Fibroblast of lung (primary cell): ENCODE data around the gene DPP7. TPM values are rescaled to one million over a fixed set of nuclear protein-coding genes. Genes with fewer than 3 reads are reported as not detected.

Experiments
- DNase-seq, 2 donors: peaks; one replicate each; pipeline versions ENCODE4 v3.0.0 to v3.0.0-alpha.2; 2010; ENCODE audit warnings: low read depth in 2 of 2
- H2AFZ ChIP-seq: 2 replicates; pipeline ENCODE4 v1.5.1; 2012; ENCODE audit warnings: low read length, control low read depth, inconsistent platforms
- H3K27ac ChIP-seq: 2 replicates; pipeline ENCODE4 v1.5.1; 2011; ENCODE audit warnings: low read length, control low read depth; ENCODE audit not compliant: insufficient read depth
- H3K27me3 ChIP-seq: 2 replicates; pipeline ENCODE4 v1.5.1; 2011; ENCODE audit warnings: mild to moderate bottlenecking, low read length; ENCODE audit not compliant: control insufficient read depth, insufficient read depth
- H3K36me3 ChIP-seq: 2 replicates; pipeline ENCODE4 v1.5.1; 2011; ENCODE audit warnings: low read length; ENCODE audit not compliant: control insufficient read depth, insufficient read depth
- H3K4me1 ChIP-seq: 2 replicates; pipeline ENCODE4 v1.5.1; 2011; ENCODE audit warnings: low read length; ENCODE audit not compliant: control insufficient read depth, insufficient read depth; ENCODE audit errors: extremely low read depth
- H3K4me2 ChIP-seq: 2 replicates; pipeline ENCODE4 v1.5.1; 2011; ENCODE audit warnings: low read length, control low read depth; ENCODE audit not compliant: insufficient read depth; ENCODE audit errors: extremely low read depth
- H3K4me3 ChIP-seq, 4 experiments: fragments of 200-600 bp in 1 of 4; sonication (generic) in 1 of 4; replicated peaks in 1 of 4; 2 replicates each; pipeline ENCODE4 v1.5.1; 2011 to 2016; ENCODE audit warnings: low read length in 4 of 4, low read depth in 3 of 4, mild to moderate bottlenecking in 3 of 4, control low read depth in 2 of 4, inconsistent platforms in 1 of 4, mixed read lengths in 1 of 4; ENCODE audit not compliant: insufficient read depth in 1 of 4; ENCODE audit errors: control extremely low read depth in 1 of 4
- H3K79me2 ChIP-seq: 2 replicates; pipeline ENCODE4 v1.5.1; 2012; ENCODE audit warnings: mild to moderate bottlenecking, low read length, inconsistent platforms; ENCODE audit not compliant: control insufficient read depth, insufficient read depth
- H3K9ac ChIP-seq: 2 replicates; pipeline ENCODE4 v1.5.1; 2011; ENCODE audit warnings: mild to moderate bottlenecking, low read length, control low read depth; ENCODE audit not compliant: insufficient read depth
- H3K9me3 ChIP-seq: 2 replicates; pipeline ENCODE4 v1.5.1; 2012; ENCODE audit warnings: low read depth, low read length; ENCODE audit not compliant: control insufficient read depth, insufficient read depth
- H4K20me1 ChIP-seq: 2 replicates; pipeline ENCODE4 v1.5.1; 2011; ENCODE audit warnings: low read length; ENCODE audit not compliant: control insufficient read depth, insufficient read depth; ENCODE audit errors: extremely low read depth
- EZH2 ChIP-seq: IDR thresholded peaks from 2 replicates; pipeline ENCODE4 v1.5.1; 2012; ENCODE audit warnings: low read length, control low read depth, mild to moderate bottlenecking; ENCODE audit errors: missing control alignments
- polyA plus RNA-seq, 2 donors: library from polyadenylated mRNA; depleted of rRNA in 1 of 2; stranded (reverse) in 1 of 2; unstranded in 1 of 2; fragments of >200 nt; gene quantifications; 2 replicates each; pipeline ENCODE4 v1.2.1, GENCODE V29; 2011 to 2012; ENCODE audit warnings: missing spikeins in 1 of 2
- total RNA-seq: library from RNA; depleted of rRNA; stranded (reverse); fragments of >200 nt; gene quantifications from 2 replicates; pipeline ENCODE4 v1.2.1, GENCODE V29; 2014
- TF ChIP-seq, protein P1 (sequence below), 2 donors: IDR thresholded peaks in 1 of 2; conservative IDR thresholded peaks in 1 of 2; 1 replicate in 1 of 2; 2 replicates in 1 of 2; pipeline ENCODE4 v1.5.1; 2011 to 2012; ENCODE audit warnings: low read length in 2 of 2, control low read depth in 1 of 2, inconsistent platforms in 1 of 2, low read depth in 1 of 2, mild to moderate bottlenecking in 1 of 2

The DPP7 gene
- total and polyA plus RNA-seq, 2 donors (not counting 1 experiment from before 2014, with no cell fraction given), result 28.6 to 126 TPM

DNA sequence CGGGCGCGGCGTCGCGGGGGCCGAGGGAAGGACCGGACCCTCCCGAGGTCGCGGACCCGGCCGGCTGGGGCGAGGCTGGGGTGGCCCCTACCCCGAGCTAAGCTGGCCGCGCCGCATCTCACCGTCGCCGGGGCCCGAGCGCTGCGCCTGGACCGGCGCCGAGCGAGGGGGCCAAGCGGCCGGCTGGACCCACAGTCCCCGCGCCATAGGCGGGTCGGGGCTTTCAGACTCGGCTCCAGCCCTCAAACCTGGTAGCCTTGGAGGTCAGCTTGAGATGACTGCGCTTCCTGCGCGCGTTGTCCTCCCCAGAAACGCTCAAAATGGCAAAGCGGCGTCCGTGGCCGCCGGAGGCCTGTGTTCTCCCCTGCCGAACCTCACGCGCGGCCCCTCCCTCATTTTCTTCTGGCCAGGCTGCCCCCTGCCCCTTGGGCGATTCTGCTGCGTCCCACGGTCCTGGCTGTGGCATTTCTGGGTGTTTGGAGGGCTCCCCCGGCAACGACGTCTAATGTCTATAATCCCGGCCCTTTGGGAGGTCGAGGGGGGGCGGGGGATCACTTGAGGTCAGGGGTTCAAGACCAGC lies 15.7 kb upstream of the DPP7 start:
- Histone ChIP-seq H3K79me2 (peaks cover 17% of the 10 kb centered on the region), H3K27me3 (no peaks in the 10 kb centered on the region), H3K9ac (peak overlapping the region; percentile 64), H3K36me3 (no peaks in the 10 kb centered on the region), H3K4me2 (peak overlapping the region; percentile 96), H3K4me3 (peak overlapping the region; percentile 71 to 88 (median 82)), H3K27ac (peak overlapping the region; percentile 74), H4K20me1 (no peaks in the 10 kb centered on the region), H3K4me1 (peaks cover 3% of the 10 kb centered on the region), H3K9me3 (no peaks in the 10 kb centered on the region), H2AFZ (peak overlapping the region; percentile 81)
- DNase-seq, result no peak
- TF ChIP-seq EZH2, result no peak
- TF ChIP-seq, protein P1, sequence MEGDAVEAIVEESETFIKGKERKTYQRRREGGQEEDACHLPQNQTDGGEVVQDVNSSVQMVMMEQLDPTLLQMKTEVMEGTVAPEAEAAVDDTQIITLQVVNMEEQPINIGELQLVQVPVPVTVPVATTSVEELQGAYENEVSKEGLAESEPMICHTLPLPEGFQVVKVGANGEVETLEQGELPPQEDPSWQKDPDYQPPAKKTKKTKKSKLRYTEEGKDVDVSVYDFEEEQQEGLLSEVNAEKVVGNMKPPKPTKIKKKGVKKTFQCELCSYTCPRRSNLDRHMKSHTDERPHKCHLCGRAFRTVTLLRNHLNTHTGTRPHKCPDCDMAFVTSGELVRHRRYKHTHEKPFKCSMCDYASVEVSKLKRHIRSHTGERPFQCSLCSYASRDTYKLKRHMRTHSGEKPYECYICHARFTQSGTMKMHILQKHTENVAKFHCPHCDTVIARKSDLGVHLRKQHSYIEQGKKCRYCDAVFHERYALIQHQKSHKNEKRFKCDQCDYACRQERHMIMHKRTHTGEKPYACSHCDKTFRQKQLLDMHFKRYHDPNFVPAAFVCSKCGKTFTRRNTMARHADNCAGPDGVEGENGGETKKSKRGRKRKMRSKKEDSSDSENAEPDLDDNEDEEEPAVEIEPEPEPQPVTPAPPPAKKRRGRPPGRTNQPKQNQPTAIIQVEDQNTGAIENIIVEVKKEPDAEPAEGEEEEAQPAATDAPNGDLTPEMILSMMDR (conservative IDR thresholded peaks at IDR 0.05 in 1 of 2, IDR thresholded peaks at IDR 0.05 in 1 of 2; ENCODE audit: low read depth in 1 of 2, low read length in 2 of 2), result no peak

DNA sequence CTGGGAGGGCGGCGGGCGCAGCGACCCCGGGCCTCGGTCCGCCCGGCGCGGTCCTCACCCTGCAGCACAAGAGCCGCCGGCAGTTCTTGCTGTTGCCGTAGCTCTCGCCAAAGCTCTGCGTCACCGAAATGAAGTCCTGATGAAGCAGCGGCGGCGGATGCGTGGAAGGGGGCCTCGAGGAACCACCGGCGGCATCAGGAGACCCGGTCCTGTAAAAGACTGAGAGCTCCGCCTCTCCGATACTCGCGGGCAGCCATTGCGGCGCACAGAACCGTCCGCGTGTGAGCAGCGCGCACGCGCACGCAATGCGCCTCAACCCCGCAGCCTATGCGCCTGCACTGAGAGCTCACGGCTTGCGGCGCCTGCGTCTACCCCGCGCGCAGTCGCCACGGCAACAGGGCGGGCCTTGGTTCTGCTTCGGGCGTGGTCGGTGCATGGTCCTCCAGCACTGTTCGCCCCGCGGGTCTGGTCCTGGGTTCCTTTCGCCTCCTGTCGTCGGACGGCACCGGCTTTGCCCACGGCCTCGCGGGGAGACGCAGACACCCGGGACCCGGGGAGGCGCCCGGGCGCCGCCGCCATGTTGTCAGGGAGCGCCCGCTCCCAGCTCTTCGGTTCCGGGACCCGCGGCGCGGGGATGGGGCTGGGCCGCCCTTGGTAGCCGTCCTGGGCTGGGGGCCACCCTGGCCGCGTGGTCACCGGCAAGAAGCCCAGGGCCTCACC lies 15.1 kb upstream of the DPP7 start:
- no peaks in the 10 kb centered on the region for H3K36me3 ChIP-seq
- TF ChIP-seq, protein P1 (conservative IDR thresholded peaks at IDR 0.05 in 1 of 2, IDR thresholded peaks at IDR 0.05 in 1 of 2; ENCODE audit: low read depth in 1 of 2, low read length in 2 of 2), result no peak
- no peak for TF ChIP-seq EZH2
- peak overlapping the region; percentile 96 for H3K4me2 ChIP-seq
- H3K9ac ChIP-seq, result peak overlapping the region; percentile 64
- H4K20me1 ChIP-seq, result no peaks in the 10 kb centered on the region
- peaks cover 3% of the 10 kb centered on the region for H3K4me1 ChIP-seq
- no peaks in the 10 kb centered on the region for H3K27me3 ChIP-seq
- peak overlapping the region; percentile 74 for H3K27ac ChIP-seq
- H3K4me3 ChIP-seq, result peak overlapping the region; percentile 71 to 88 (median 82)
- no peaks in the 10 kb centered on the region for H3K9me3 ChIP-seq
- H2AFZ ChIP-seq, result peak overlapping the region; percentile 81
- DNase-seq, result peak; percentile 92 to 93
- peaks cover 17% of the 10 kb centered on the region for H3K79me2 ChIP-seq

DNA sequence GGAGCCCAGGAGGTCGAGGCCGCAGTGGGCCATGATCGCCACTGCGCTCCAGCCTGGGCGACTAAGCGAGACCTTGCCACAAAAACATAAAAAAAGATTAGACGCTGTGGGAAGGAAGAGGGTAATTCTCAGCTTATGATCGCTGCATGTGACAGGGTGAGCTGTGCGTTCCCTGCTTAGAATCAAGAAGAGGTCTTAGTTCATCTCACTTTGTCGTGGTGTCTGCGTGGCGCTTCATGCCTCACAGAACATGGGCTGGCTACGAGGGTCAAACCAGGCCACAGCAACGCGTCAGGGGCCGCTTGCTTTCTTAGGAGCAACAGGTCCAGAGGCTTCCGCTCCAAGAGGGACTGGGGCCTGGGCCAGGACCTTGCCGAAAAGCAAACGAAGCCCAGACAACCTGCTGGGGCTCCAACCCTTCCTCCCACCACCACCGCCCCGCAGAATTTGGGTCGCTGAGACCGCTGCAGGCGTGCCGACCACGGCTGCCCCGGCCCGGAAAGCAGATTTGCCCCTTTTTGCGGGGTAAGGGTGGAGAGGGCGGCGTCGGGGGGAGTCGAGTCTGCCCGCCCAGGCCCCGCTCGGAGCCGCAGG lies 14.4 kb upstream of the DPP7 start:
- DNase-seq, result peak; percentile 31 to 32
- Histone ChIP-seq H3K27ac (peak overlapping the region; percentile 74), H3K4me3 (peak overlapping the region; percentile 71 to 88 (median 82))

More for the DNA sequence above, 14.4 kb upstream of the DPP7 start:
- H3K4me2 ChIP-seq, result peak overlapping the region; percentile 96
- no peaks in the 10 kb centered on the region for H4K20me1 ChIP-seq
- TF ChIP-seq, protein P1 (conservative IDR thresholded peaks at IDR 0.05 in 1 of 2, IDR thresholded peaks at IDR 0.05 in 1 of 2; ENCODE audit: low read depth in 1 of 2, low read length in 2 of 2), result no peak
- TF ChIP-seq EZH2, result no peak
- peaks cover 17% of the 10 kb centered on the region for H3K79me2 ChIP-seq
- no peaks in the 10 kb centered on the region for H3K36me3 ChIP-seq
- peaks cover 3% of the 10 kb centered on the region for H3K4me1 ChIP-seq
- no peak overlapping the region for H2AFZ ChIP-seq
- H3K9me3 ChIP-seq, result no peaks in the 10 kb centered on the region
- H3K27me3 ChIP-seq, result no peaks in the 10 kb centered on the region
- H3K9ac ChIP-seq, result peak overlapping the region; percentile 64
